Measurements from ENCODE around the gene DQX1. TPM values are rescaled to one million over a fixed set of nuclear protein-coding genes. Genes with fewer than 3 reads are reported as not detected.
A peak's percentile ranks its signal among the peaks of the same experiment; 100 is the strongest.

Gene DQX1
- total RNA-seq, 1 experiment from 2014 or later, result 1.3 TPM

DNA sequence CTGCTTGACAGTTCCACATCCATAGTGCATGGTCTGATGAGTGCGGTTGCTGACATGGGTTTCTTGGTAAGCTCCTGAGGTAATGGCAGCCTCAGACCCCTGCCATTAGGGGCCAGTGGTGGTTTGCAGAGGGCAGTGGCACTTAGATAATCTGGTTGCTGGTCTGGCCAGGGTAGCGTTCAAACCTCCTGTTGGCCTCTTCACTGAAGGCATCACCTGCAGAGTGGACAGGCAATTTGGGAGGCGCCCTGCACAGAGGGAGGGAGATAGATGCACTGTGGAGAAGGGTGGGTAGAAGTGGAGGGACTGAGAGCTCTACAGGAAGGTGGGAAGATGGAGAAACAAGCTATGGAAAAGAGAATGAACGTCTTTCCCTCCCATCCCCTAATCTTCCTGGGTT lies 7.4 kb upstream of the DQX1 start:
- TF ChIP-seq ZNF121 (CRISPR knock-in tag; IDR thresholded peaks at IDR 0.05), result no peak
- Mint-ChIP-seq H3K27me3 (ENCODE audit: low read depth) (0 out of 2 replicates have a peak, but pooled peaks cover 3% of the 10 kb centered on the region), H3K4me1 (peaks cover 14% of the 10 kb centered on the region), H3K36me3 (peaks cover 16% of the 10 kb centered on the region), H3K27ac (no peak overlapping the region), H3K4me3 (no peak overlapping the region), H3K9me3 (no peaks in the 10 kb centered on the region)
- ChIA-PET POLR2A (no interaction called here), CTCF (interaction anchor here (1.1 kb wide), 1 partner anchor 50 kb away, joined by 3 read pairs; the partner anchor contains the start of gene TTC31)
- DNase-seq (ENCODE audit: low spot score) (no peak), ATAC-seq (no peak)

DNA sequence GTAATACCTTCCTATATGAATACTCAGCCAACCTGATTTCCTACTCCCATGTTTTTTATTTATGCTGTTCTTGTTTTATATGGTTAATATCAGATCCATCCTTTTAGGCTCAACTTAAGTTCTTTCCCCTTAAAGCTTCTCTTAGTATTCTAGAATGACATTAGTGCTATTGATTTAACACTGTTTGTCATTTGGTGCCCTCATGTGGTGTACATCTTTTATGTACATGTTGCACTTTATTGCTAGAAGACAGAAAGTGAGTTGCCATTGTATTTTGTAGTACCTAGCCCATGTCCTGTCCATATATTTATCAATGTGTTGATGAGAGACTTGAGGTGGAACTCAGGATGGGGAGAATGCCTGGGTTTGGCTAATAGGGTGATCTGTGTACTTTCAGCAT lies 6.2 kb upstream of the DQX1 start:
- TF ChIP-seq NR3C1 (CRISPR knock-in tag; conservative IDR thresholded peaks at IDR 0.05; ENCODE audit: low read depth), result no peak
- TF ChIP-seq NR1H2 (CRISPR knock-in tag; IDR thresholded peaks at IDR 0.05), result no peak
- TF ChIP-seq, protein P1, sequence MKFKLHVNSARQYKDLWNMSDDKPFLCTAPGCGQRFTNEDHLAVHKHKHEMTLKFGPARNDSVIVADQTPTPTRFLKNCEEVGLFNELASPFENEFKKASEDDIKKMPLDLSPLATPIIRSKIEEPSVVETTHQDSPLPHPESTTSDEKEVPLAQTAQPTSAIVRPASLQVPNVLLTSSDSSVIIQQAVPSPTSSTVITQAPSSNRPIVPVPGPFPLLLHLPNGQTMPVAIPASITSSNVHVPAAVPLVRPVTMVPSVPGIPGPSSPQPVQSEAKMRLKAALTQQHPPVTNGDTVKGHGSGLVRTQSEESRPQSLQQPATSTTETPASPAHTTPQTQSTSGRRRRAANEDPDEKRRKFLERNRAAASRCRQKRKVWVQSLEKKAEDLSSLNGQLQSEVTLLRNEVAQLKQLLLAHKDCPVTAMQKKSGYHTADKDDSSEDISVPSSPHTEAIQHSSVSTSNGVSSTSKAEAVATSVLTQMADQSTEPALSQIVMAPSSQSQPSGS (CRISPR knock-in tag; IDR thresholded peaks at IDR 0.05; ENCODE audit: borderline replicate concordance, low read depth), result no peak
- ChIA-PET CTCF (no interaction called here), POLR2A (no interaction called here)
- H3K4me3 Mint-ChIP-seq, result no peak overlapping the region
- peaks cover 18% of the 10 kb centered on the region for H3K4me1 Mint-ChIP-seq
- H3K36me3 Mint-ChIP-seq, result peaks cover 27% of the 10 kb centered on the region
- H3K27ac Mint-ChIP-seq, result no peak overlapping the region
- 0 out of 2 replicates have a peak, but pooled peaks cover 3% of the 10 kb centered on the region for H3K27me3 Mint-ChIP-seq (ENCODE audit: low read depth)
- H3K9me3 Mint-ChIP-seq, result no peaks in the 10 kb centered on the region
- no peak for DNase-seq (ENCODE audit: low spot score)
- ATAC-seq, result no peak

DNA sequence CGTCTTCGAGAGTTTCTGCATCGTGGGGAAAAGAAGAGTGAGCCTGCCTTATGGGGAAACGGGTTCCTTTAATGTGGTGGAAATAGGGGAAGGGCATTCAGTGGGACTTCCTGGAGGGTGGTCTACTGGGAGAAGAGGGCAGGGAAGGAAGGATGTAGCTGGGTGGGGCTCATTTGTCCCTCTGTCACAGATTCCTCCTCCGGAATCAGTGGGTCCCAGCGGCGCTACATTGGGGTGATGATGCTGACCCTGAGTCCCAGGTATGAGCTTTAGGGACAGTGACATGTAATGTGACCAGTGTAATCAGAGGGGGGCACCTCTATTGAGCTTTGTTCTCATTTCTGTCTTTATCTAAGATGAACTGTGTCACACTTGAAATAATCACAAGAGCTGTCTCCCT lies 5.6 kb upstream of the DQX1 start:
- Mint-ChIP-seq H3K27ac (no peak overlapping the region), H3K9me3 (no peaks in the 10 kb centered on the region), H3K4me3 (no peak overlapping the region), H3K27me3 (ENCODE audit: low read depth) (no peaks in the 10 kb centered on the region), H3K4me1 (peaks cover 14% of the 10 kb centered on the region), H3K36me3 (peaks cover 32% of the 10 kb centered on the region)
- CTCF ChIA-PET, result interaction anchor here (1.3 kb wide), 1 partner anchor 41 kb away, joined by 4 read pairs; no protein-coding TSS in a partner anchor
- no peak for DNase-seq (ENCODE audit: low spot score)
- TF ChIP-seq, protein P2, sequence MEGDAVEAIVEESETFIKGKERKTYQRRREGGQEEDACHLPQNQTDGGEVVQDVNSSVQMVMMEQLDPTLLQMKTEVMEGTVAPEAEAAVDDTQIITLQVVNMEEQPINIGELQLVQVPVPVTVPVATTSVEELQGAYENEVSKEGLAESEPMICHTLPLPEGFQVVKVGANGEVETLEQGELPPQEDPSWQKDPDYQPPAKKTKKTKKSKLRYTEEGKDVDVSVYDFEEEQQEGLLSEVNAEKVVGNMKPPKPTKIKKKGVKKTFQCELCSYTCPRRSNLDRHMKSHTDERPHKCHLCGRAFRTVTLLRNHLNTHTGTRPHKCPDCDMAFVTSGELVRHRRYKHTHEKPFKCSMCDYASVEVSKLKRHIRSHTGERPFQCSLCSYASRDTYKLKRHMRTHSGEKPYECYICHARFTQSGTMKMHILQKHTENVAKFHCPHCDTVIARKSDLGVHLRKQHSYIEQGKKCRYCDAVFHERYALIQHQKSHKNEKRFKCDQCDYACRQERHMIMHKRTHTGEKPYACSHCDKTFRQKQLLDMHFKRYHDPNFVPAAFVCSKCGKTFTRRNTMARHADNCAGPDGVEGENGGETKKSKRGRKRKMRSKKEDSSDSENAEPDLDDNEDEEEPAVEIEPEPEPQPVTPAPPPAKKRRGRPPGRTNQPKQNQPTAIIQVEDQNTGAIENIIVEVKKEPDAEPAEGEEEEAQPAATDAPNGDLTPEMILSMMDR (IDR thresholded peaks at IDR 0.05), result no peak
- TF ChIP-seq TP53 (CRISPR knock-in tag; IDR thresholded peaks at IDR 0.05) (no peak), SMAD4 (CRISPR knock-in tag; IDR thresholded peaks at IDR 0.05) (no peak)
- TF ChIP-seq, protein P3, sequence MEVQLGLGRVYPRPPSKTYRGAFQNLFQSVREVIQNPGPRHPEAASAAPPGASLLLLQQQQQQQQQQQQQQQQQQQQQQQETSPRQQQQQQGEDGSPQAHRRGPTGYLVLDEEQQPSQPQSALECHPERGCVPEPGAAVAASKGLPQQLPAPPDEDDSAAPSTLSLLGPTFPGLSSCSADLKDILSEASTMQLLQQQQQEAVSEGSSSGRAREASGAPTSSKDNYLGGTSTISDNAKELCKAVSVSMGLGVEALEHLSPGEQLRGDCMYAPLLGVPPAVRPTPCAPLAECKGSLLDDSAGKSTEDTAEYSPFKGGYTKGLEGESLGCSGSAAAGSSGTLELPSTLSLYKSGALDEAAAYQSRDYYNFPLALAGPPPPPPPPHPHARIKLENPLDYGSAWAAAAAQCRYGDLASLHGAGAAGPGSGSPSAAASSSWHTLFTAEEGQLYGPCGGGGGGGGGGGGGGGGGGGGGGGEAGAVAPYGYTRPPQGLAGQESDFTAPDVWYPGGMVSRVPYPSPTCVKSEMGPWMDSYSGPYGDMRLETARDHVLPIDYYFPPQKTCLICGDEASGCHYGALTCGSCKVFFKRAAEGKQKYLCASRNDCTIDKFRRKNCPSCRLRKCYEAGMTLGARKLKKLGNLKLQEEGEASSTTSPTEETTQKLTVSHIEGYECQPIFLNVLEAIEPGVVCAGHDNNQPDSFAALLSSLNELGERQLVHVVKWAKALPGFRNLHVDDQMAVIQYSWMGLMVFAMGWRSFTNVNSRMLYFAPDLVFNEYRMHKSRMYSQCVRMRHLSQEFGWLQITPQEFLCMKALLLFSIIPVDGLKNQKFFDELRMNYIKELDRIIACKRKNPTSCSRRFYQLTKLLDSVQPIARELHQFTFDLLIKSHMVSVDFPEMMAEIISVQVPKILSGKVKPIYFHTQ (CRISPR knock-in tag; IDR thresholded peaks at IDR 0.05), result no peak
- POLR2A ChIA-PET, result interaction anchor here (0.7 kb wide), 1 partner anchor 65 kb away, joined by 3 read pairs; no protein-coding TSS in a partner anchor
- ATAC-seq, result no peak

DNA sequence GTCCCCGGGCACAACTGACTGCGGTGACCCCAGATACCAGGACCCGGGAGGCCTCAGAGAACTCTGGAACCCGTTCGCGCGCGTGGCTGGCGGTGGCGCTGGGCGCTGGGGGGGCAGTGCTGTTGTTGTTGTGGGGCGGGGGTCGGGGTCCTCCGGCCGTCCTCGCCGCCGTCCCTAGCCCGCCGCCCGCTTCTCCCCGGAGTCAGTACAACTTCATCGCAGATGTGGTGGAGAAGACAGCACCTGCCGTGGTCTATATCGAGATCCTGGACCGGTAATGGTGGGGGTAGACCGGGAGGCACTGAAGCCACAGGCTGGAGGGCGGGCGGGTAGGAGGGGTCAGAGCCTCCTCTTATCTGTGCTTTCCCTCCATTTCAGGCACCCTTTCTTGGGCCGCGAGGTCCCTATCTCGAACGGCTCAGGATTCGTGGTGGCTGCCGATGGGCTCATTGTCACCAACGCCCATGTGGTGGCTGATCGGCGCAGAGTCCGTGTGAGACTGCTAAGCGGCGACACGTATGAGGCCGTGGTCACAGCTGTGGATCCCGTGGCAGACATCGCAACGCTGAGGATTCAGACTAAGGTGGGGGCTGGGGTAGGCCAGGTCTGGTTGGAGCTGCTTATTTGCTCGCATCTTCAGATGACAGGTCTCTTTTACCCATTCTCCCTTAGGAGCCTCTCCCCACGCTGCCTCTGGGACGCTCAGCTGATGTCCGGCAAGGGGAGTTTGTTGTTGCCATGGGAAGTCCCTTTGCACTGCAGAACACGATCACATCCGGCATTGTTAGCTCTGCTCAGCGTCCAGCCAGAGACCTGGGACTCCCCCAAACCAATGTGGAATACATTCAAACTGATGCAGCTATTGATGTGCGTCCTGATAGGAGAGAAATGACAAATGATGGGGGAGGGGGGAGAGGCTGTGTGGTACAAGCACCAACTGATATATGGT lies 4.5 kb upstream of the DQX1 start:
- DNase-seq (ENCODE audit: low spot score), result peak; percentile 30

More for the DNA sequence above, 4.5 kb upstream of the DQX1 start:
- ChIA-PET POLR2A (interaction anchor here (0.7 to 1.4 kb wide), 5 partner anchors 26 to 73 kb away, joined by 3 to 7 read pairs (median 3); partner anchors contain the start of genes MRPL53 and WBP1), CTCF (interaction anchor here (0.7 to 2.2 kb wide), 7 partner anchors 14 to 196 kb away, joined by 3 to 9 read pairs (median 4); partner anchors contain the start of gene LOXL3)
- H3K36me3 Mint-ChIP-seq, result peaks cover 38% of the 10 kb centered on the region
- H3K9me3 Mint-ChIP-seq, result 0 out of 2 replicates have a peak, but pooled peaks cover 3% of the 10 kb centered on the region
- H3K4me3 Mint-ChIP-seq, result peak overlapping the region; percentile 99
- H3K27ac Mint-ChIP-seq, result no peak overlapping the region
- H3K4me1 Mint-ChIP-seq, result peaks cover 14% of the 10 kb centered on the region
- no peaks in the 10 kb centered on the region for H3K27me3 Mint-ChIP-seq (ENCODE audit: low read depth)
- peak; percentile 6 for ATAC-seq
- TF ChIP-seq, protein P4, sequence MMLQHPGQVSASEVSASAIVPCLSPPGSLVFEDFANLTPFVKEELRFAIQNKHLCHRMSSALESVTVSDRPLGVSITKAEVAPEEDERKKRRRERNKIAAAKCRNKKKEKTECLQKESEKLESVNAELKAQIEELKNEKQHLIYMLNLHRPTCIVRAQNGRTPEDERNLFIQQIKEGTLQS (CRISPR knock-in tag; conservative IDR thresholded peaks at IDR 0.05), result no peak
- 0 out of 2 replicates have a peak, but pooled peaks have one; percentile 45 for TF ChIP-seq ATF1 (CRISPR knock-in tag; IDR thresholded peaks at IDR 0.05)

Measured in WTC11 (cell line).